H1 (cell line): ENCODE data around the gene BCAS3. TPM values are rescaled to one million over a fixed set of nuclear protein-coding genes. Genes with fewer than 3 reads are reported as not detected.

Experiments used
- CTCF ChIA-PET: fragments of 300-600 bp; sonication (Branson Sonifier 250); formaldehyde crosslinking; loops from one replicate; lab custom pipeline; 2021; ENCODE audit not compliant: partially characterized antibody; lab: Charles Lee
- POLR2A ChIA-PET: fragments of 300-600 bp; sonication (Branson Sonifier 250); formaldehyde crosslinking; loops from one replicate; lab custom pipeline; 2021; ENCODE audit warnings: inconsistent platforms; ENCODE audit not compliant: partially characterized antibody; lab: Charles Lee
- DNase-seq, 2 experiments: peaks; one replicate each; pipeline versions ENCODE4 v3.0.0 to v3.0.0-alpha.2; 2010 to 2022; ENCODE audit warnings: low spot score in 2 of 2, low read depth in 1 of 2, mixed read lengths in 1 of 2
- FAIRE-seq: peaks from 2 replicates; lab custom pipeline; 2011; peaks lifted over from hg19 to GRCh38; lab: Jason Lieb, UNC
- H2AFZ ChIP-seq: 2 replicates; pipeline ENCODE4 v1.8.1; 2012; ENCODE audit warnings: low read length, inconsistent platforms
- H2AK5ac ChIP-seq: 2 replicates; pipeline ENCODE4 v1.6.1; 2013; ENCODE audit warnings: low read depth, low read length
- H2BK120ac ChIP-seq: replicated peaks from 2 replicates; pipeline ENCODE3; 2013; ENCODE audit warnings: low read depth, low read length, inconsistent platforms
- H2BK12ac ChIP-seq: 2 replicates; pipeline ENCODE4 v1.6.1; 2013; ENCODE audit warnings: low read depth, low read length
- H2BK15ac ChIP-seq: 2 replicates; pipeline ENCODE4 v1.6.1; 2013; ENCODE audit warnings: low read length
- H2BK20ac ChIP-seq: 2 replicates; pipeline ENCODE4 v1.6.1; 2013; ENCODE audit warnings: low read length
- H2BK5ac ChIP-seq: 2 replicates; pipeline ENCODE4 v1.6.1; 2013; ENCODE audit warnings: low read depth, low read length
- H3K14ac ChIP-seq: 2 replicates; pipeline ENCODE4 v1.6.1; 2013; ENCODE audit warnings: inconsistent platforms; ENCODE audit not compliant: insufficient read length
- H3K18ac ChIP-seq: 2 replicates; pipeline ENCODE4 v1.6.1; 2013; ENCODE audit warnings: low read length; ENCODE audit errors: extremely low read depth
- H3K23ac ChIP-seq: 2 replicates; pipeline ENCODE4 v1.6.1; 2013; ENCODE audit warnings: inconsistent platforms; ENCODE audit not compliant: insufficient read length
- H3K23me2 ChIP-seq: 2 replicates; pipeline ENCODE4 v1.6.1; 2013; ENCODE audit warnings: low read depth, low read length
- H3K27ac ChIP-seq: 2 replicates; pipeline ENCODE4 v1.6.1; 2011; ENCODE audit warnings: low read depth, low read length, inconsistent platforms
- H3K27me3 ChIP-seq, 4 experiments: replicated peaks in 1 of 4; 1 replicate in 1 of 4; 2 replicates in 3 of 4; pipeline versions ENCODE4 v1.6.1 to v1.8.1; 2011 to 2013; ENCODE audit warnings: low read length in 3 of 4, mild to moderate bottlenecking in 3 of 4, inconsistent platforms in 2 of 4, mixed read lengths in 2 of 4, moderate library complexity in 1 of 4; ENCODE audit not compliant: control insufficient read depth in 3 of 4, insufficient read depth in 3 of 4; ENCODE audit errors: extremely low read depth in 1 of 4
- H3K36me3 ChIP-seq, 4 experiments: 2 replicates each; pipeline versions ENCODE4 v1.6.1 to v1.8.1; 2011 to 2013; ENCODE audit warnings: mild to moderate bottlenecking in 4 of 4, low read length in 3 of 4, moderate library complexity in 2 of 4, control low read depth in 1 of 4, inconsistent platforms in 1 of 4; ENCODE audit not compliant: insufficient read depth in 4 of 4, control insufficient read depth in 2 of 4
- H3K4ac ChIP-seq: replicated peaks from 2 replicates; pipeline ENCODE3; 2013; ENCODE audit warnings: low read length, low read depth, mixed read lengths, inconsistent platforms; ENCODE audit not compliant: insufficient read length
- H3K4me1 ChIP-seq, 4 experiments: replicated peaks in 1 of 4; 1 replicate in 1 of 4; 2 replicates in 3 of 4; pipeline versions ENCODE4 v1.6.1 to v1.8.1; 2011 to 2013; ENCODE audit warnings: low read length in 3 of 4, inconsistent platforms in 2 of 4, mixed read lengths in 1 of 4; ENCODE audit not compliant: insufficient read depth in 4 of 4, control insufficient read depth in 3 of 4
- H3K4me2 ChIP-seq, 2 experiments: 2 replicates each; pipeline versions ENCODE4 v1.6.1 to v1.8.1; 2011 to 2013; ENCODE audit warnings: low read depth in 2 of 2, low read length in 2 of 2, control low read depth in 1 of 2, inconsistent platforms in 1 of 2, mild to moderate bottlenecking in 1 of 2; ENCODE audit not compliant: insufficient read depth in 1 of 2
- H3K4me3 ChIP-seq, 4 experiments: fragments of 200-600, 300-600 bp in 1 of 4; sonication (generic), shearing (Covaris generic), sonication (Bioruptor Twin) in 1 of 4; 2 replicates each; pipeline versions ENCODE4 v1.5.1 to v1.8.1; 2011 to 2016; ENCODE audit warnings: low read length in 4 of 4, low read depth in 3 of 4, control low read depth in 2 of 4, inconsistent platforms in 2 of 4, mild to moderate bottlenecking in 2 of 4, mixed read lengths in 1 of 4, moderate library complexity in 1 of 4; ENCODE audit not compliant: insufficient read depth in 2 of 4; ENCODE audit errors: extremely low read depth in 1 of 4
- H3K56ac ChIP-seq: replicated peaks from 2 replicates; pipeline ENCODE3; 2013; ENCODE audit warnings: low read depth, mild to moderate bottlenecking, mixed read lengths, low read length, inconsistent platforms; ENCODE audit not compliant: insufficient read length
- H3K79me1 ChIP-seq: 2 replicates; pipeline ENCODE4 v1.6.1; 2013; ENCODE audit warnings: low read depth, low read length, control low read depth
- H3K79me2 ChIP-seq, 2 experiments: 2 replicates each; pipeline versions ENCODE4 v1.6.1 to v1.8.1; 2012 to 2013; ENCODE audit warnings: low read length in 2 of 2, mild to moderate bottlenecking in 2 of 2, inconsistent platforms in 1 of 2; ENCODE audit not compliant: insufficient read depth in 2 of 2, control insufficient read depth in 1 of 2
- H3K9ac ChIP-seq, 4 experiments: replicated peaks in 1 of 4; 1 replicate in 1 of 4; 2 replicates in 3 of 4; pipeline versions ENCODE4 v1.6.1 to v1.8.1; 2011 to 2013; ENCODE audit warnings: low read depth in 3 of 4, low read length in 3 of 4, control low read depth in 2 of 4, mild to moderate bottlenecking in 2 of 4, moderate library complexity in 2 of 4, inconsistent platforms in 1 of 4; ENCODE audit errors: extremely low read depth in 1 of 4
- H3K9me3 ChIP-seq, 2 experiments: 2 replicates each; pipeline versions ENCODE4 v1.6.1 to v1.8.1; 2012 to 2013; ENCODE audit warnings: mild to moderate bottlenecking in 2 of 2, moderate library complexity in 2 of 2, control low read depth in 1 of 2, inconsistent platforms in 1 of 2, low read depth in 1 of 2, low read length in 1 of 2, mixed read lengths in 1 of 2; ENCODE audit not compliant: insufficient read depth in 2 of 2
- H4K20me1 ChIP-seq, 2 experiments: replicated peaks in 1 of 2; 2 replicates each; pipeline versions ENCODE3 to v1.8.1; 2011 to 2013; ENCODE audit warnings: inconsistent platforms in 2 of 2, low read length in 2 of 2, mild to moderate bottlenecking in 1 of 2; ENCODE audit not compliant: insufficient read depth in 2 of 2, control insufficient read depth in 1 of 2
- H4K5ac ChIP-seq: 2 replicates; pipeline ENCODE4 v1.6.1; 2013; ENCODE audit warnings: low read length, low read depth, mixed read lengths, inconsistent platforms; ENCODE audit not compliant: insufficient read length
- H4K8ac ChIP-seq: 2 replicates; pipeline ENCODE4 v1.8.0; 2013; ENCODE audit warnings: mild to moderate bottlenecking, moderate library complexity, low read length, inconsistent platforms; ENCODE audit not compliant: insufficient read depth; ENCODE audit errors: extremely low read depth
- H4K91ac ChIP-seq: replicated peaks from 2 replicates; pipeline ENCODE3; 2013; ENCODE audit warnings: low read length, mixed read lengths, inconsistent platforms; ENCODE audit not compliant: insufficient read length
- CTCF ChIP-seq, 3 experiments: IDR thresholded peaks; 1 replicate in 2 of 3; 2 replicates in 1 of 3; pipeline versions ENCODE4 v1.5.1 to v1.6.1; 2011; ENCODE audit warnings: low read length in 3 of 3, mild to moderate bottlenecking in 3 of 3, inconsistent platforms in 2 of 3, low read depth in 1 of 3, moderate library complexity in 1 of 3; ENCODE audit not compliant: insufficient read depth in 1 of 3; ENCODE audit errors: control extremely low read depth in 1 of 3
- EP300 ChIP-seq, 2 experiments: IDR thresholded peaks; 1 replicate in 1 of 2; 2 replicates in 1 of 2; pipeline ENCODE4 v1.6.1; 2011 to 2012; ENCODE audit warnings: low read depth in 2 of 2, low read length in 2 of 2, mild to moderate bottlenecking in 2 of 2, borderline replicate concordance in 1 of 2, inconsistent platforms in 1 of 2, moderate library complexity in 1 of 2
- KDM1A ChIP-seq: fragments of 200-600, 300-600 bp; sonication (generic); IDR thresholded peaks from 2 replicates; pipeline ENCODE4 v1.7.1; 2016; ENCODE audit warnings: mild to moderate bottlenecking, low read length, borderline replicate concordance
- POLR2AphosphoS5 ChIP-seq: IDR thresholded peaks from 2 replicates; pipeline ENCODE4 v1.6.1; 2011; ENCODE audit warnings: low read depth, low read length
- SRF ChIP-seq: IDR thresholded peaks from 2 replicates; pipeline ENCODE4 v1.6.1; 2011; ENCODE audit warnings: mild to moderate bottlenecking, low read depth, low read length, moderate library complexity
- TCF12 ChIP-seq: IDR thresholded peaks from 2 replicates; pipeline ENCODE4 v1.6.1; 2011; ENCODE audit warnings: low read depth, mild to moderate bottlenecking, low read length
- TEAD4 ChIP-seq: IDR thresholded peaks from 2 replicates; pipeline ENCODE4 v1.6.1; 2012; ENCODE audit warnings: low read depth, low read length, inconsistent platforms, mixed read lengths
- WGBS, 2 experiments: shearing (Covaris generic) in 1 of 2; methylation state at CpG; one replicate each; pipeline versions ENCODE4 v1.1.6 to v1.1.7; 2013 to 2015; ENCODE audit warnings: low lambda C conversion rate in 2 of 2, mixed read lengths in 2 of 2, inconsistent platforms in 1 of 2, low coverage in 1 of 2, missing lambda C conversion rate in 1 of 2; ENCODE audit not compliant: insufficient replicate concordance in 2 of 2, insufficient coverage in 1 of 2, insufficient read length in 1 of 2; ENCODE audit errors: extremely low coverage in 1 of 2, missing lambda C conversion rate in 1 of 2; 5-methylcytosine and 5-hydroxymethylcytosine counted together
- polyA plus RNA-seq, 7 experiments: library from polyadenylated mRNA; depleted of rRNA in 3 of 7; stranded (reverse) in 5 of 7; unstranded in 2 of 7; fragments of >200 nt in 5 of 7; fragments of 200-250 nt in 2 of 7; gene quantifications; 1 replicate in 5 of 7; 2 replicates in 1 of 7; 4 replicates in 1 of 7; pipeline versions ENCODE4 v1.2.1 to v1.2.3, GENCODE V29; 2011 to 2013; ENCODE audit warnings: missing spikeins in 2 of 7, mixed read lengths in 2 of 7
- total RNA-seq: library from RNA; stranded (reverse); fragmentation: NEBNext Ultra II Directional; extraction: Animal tissue kit (Norgen Biotek cat#: 25700); gene quantifications from 2 replicates; pipeline ENCODE4 v1.2.1, GENCODE V29; 2021
- TF ChIP-seq, protein P1 (sequence below): IDR thresholded peaks from 2 replicates; pipeline ENCODE4 v1.6.1; 2012; ENCODE audit warnings: low read length, inconsistent platforms

Gene BCAS3
- total and polyA plus RNA-seq, 2 of the 8 experiments (the other 6 are each of a cell fraction or from before 2014, with no cell fraction given), result 9.9 to 13.3 TPM

GRCh38 chr17:61362852-61363600 lies 685.4 kb downstream of the BCAS3 start:
- no peak for DNase-seq
- Histone ChIP-seq H2BK15ac (no peak overlapping the region), H4K20me1 (peaks cover 0 to 2% of the 10 kb centered on the region in 2 experiments), H3K79me1 (no peaks in the 10 kb centered on the region), H2AFZ (no peak overlapping the region), H3K4me2 (no peak overlapping the region), H3K4ac (no peak overlapping the region), H2AK5ac (no peak overlapping the region), H3K27me3 (no peaks in the 10 kb centered on the region), H3K79me2 (no peaks in the 10 kb centered on the region), H2BK20ac (no peak overlapping the region), H3K4me3 (no peak overlapping the region), H4K8ac (no peak overlapping the region), H2BK5ac (no peak overlapping the region), H2BK120ac (no peak overlapping the region), H3K36me3 (no peaks in the 10 kb centered on the region), H3K56ac (no peak overlapping the region), H3K27ac (no peak overlapping the region), H4K91ac (no peak overlapping the region), H3K18ac (no peak overlapping the region), H2BK12ac (no peak overlapping the region), H3K9ac (no peak overlapping the region), H3K4me1 (0 out of 7 replicates have a peak, but pooled peaks cover 0 to 2% (median 0%) of the 10 kb centered on the region in 4 experiments), H3K9me3 (no peaks in the 10 kb centered on the region), H4K5ac (no peak overlapping the region), H3K23ac (no peak overlapping the region), H3K14ac (no peak overlapping the region), H3K23me2 (no peaks in the 10 kb centered on the region)
- POLR2A ChIA-PET, result interaction anchor here (0.8 kb wide), 1 partner anchor 11 kb away, joined by 3 read pairs; no protein-coding TSS in a partner anchor
- CTCF ChIA-PET, result interaction anchor here (0.7 to 2.6 kb wide), 8 partner anchors 10 to 603 kb away, joined by 3 to 8 read pairs (median 4); no protein-coding TSS in a partner anchor
- WGBS, 2 experiments, result 86% methylated on average over 9 of the region's 9 CpGs; no CpG with 5 or more reads in 1 of the 2 experiments
- no peak for FAIRE-seq
- no peak for TF ChIP-seq TCF12
- TF ChIP-seq TEAD4, result no peak
- TF ChIP-seq, protein P1, sequence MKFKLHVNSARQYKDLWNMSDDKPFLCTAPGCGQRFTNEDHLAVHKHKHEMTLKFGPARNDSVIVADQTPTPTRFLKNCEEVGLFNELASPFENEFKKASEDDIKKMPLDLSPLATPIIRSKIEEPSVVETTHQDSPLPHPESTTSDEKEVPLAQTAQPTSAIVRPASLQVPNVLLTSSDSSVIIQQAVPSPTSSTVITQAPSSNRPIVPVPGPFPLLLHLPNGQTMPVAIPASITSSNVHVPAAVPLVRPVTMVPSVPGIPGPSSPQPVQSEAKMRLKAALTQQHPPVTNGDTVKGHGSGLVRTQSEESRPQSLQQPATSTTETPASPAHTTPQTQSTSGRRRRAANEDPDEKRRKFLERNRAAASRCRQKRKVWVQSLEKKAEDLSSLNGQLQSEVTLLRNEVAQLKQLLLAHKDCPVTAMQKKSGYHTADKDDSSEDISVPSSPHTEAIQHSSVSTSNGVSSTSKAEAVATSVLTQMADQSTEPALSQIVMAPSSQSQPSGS, result no peak
- no peak for TF ChIP-seq KDM1A
- no peak for TF ChIP-seq POLR2AphosphoS5
- no peak for TF ChIP-seq EP300 (IDR thresholded peaks at IDR 0.05; ENCODE audit: borderline replicate concordance in 1 of 2, low read depth in 2 of 2, low read length in 2 of 2)
- no peak for TF ChIP-seq CTCF (IDR thresholded peaks at IDR 0.05; ENCODE audit: control extremely low read depth in 1 of 3, insufficient read depth in 1 of 3, low read depth in 1 of 3, low read length in 3 of 3)
- TF ChIP-seq SRF, result no peak
